ENCODE measurements around the gene RALGDS.
"Not testable (repeated sequence)": the region's sequence is repeated elsewhere in the genome, so short reads cannot be mapped to it uniquely, and the experiment has no call there.

The RALGDS gene

DNA sequence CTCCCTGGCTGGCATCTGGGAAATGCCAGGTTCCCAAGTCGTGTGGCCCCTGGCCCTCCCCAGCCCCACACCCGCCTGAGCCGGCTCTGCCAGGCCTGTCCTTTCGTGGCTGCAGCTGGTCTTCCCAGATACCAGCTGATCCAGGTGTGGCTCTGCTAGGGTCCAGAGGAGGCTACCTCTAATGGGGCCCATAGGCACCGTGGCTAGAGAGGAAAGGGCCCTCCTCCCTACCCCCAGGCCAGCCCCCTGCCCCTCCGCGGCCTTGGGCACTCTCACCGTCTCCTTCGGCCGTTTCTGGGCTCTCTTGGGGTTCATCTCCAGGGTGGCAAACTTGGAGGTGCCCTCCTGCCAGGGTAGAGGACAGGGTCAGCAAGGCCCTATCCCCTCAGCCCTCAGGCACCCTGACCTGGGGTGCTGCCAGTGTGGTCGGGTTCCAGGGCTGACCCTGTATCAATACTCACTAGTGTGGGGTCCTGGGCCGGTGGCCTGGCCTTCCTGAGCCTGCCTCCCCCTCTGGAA is 17.0 kb downstream of the RALGDS start:
- no peak for DNase-seq

DNA sequence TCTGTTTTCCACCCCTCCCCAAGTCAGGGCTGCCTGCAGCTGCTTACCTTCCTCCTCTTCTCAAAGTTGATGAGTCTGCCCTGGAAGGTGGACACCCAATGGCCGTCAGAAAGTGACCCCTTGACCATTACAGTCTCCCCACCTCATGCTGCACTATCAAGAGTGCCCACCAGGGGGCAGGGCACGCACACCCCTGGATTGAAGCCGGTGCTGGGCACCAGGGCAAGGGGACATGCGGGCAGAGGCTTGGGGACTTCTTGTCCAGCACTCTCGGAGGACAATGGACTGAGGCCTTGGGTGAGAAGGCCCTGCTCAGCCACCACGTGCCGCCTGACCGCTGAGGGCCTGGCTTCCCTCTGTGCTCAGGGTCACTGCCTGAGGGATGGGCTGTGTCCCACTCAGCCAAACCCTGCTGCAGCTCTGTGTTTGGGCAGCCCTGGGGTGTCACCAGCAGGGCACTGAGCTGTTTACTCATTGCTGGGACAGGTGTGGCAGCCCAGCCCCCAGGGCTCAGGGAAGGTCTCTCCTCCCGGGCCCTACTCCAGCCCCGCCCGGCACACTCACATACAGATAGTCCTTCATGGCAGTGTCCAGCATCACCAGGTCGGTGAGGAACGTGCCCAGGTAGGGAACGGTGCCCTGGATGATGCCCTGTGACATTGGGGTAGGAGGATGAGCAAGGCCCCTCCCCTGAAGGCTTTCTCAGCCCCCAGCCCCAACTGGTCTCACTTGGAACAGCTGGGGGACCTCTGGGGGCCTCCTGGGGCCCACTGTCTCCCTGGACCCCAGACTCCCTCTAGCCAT is 17.7 kb downstream of the RALGDS start:
- DNase-seq: peak; percentile 37

DNA sequence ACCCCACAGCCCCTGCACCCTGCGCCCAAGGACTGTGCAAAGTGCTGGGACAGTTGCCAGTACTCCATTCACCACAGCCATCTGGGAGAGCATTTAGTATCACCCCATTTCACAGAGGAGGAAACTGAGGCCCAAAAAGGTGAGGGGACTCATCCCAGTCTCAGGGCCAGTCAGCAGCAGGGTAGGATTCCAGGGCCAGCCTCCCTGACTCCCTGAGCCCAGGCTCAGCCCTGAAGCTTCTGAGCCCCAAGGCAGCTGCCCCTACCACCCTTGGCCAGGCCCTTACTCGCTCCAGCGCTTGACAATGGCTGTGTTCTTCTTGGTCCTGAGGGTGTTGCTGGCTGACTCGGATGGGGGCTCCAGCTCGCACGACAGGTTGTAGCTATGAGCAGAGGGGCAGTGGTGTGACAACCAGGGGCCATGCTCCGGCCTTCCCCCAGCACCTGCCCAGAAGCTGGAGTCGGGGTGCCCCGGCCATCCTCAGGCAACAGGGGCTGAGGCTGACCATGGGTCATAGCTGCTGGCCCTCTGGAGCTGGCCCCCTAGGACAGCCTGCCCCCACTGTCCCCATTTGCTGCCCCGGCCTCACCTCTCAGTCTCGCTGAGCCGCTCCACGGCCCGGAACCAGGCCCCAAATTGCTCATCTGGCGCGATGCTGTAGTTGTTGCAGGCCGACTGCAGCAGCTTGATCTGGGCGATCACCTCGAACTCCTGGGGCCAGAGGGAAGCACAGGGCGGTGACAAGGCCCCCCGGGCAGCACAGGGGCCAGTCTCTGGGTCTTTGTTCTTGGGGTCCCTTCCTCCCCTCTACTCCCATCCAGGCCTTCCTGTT is 18.6 kb downstream of the RALGDS start:
- DNase-seq: no peak

DNA sequence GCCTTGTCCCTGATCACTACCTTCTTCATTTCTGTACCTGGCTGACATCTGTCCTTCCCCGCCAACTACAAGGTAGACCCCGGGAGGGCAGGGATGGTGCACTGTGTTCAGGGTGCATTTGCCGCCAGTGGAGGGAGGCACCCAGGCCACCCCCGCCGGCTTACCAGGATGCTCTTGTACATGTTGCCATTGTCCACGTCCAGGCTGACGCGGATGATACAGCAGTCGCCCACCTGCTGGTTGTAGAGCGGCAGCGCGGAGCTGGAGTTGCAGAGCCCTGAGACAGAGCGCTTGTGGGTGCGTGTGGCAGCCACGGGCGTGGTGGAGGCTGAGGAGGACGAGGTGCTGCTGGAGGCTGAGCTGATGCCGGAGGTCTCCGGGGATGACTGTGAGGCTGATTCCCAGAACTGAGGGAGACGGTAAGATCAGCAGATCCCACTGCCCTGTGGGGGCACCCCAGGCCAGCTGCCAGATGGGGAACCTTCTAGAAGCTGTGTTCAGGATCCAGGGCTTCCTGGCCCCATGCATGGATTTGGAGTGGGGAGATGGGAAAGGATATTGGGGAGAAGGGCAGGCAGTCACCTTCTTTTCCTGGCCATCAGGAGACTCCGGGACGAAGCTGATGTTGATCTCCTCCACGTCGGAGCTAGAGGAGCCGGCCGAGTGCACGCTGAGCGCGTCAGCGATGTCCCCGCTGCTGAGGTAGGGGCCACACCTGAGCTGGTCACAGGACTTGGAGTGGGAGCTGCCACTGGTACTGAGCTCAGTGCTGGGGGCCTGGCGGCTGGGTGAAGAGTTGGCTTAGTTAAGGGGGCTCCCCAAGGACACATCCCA is 19.5 kb downstream of the RALGDS start:
- no peak for DNase-seq

DNA sequence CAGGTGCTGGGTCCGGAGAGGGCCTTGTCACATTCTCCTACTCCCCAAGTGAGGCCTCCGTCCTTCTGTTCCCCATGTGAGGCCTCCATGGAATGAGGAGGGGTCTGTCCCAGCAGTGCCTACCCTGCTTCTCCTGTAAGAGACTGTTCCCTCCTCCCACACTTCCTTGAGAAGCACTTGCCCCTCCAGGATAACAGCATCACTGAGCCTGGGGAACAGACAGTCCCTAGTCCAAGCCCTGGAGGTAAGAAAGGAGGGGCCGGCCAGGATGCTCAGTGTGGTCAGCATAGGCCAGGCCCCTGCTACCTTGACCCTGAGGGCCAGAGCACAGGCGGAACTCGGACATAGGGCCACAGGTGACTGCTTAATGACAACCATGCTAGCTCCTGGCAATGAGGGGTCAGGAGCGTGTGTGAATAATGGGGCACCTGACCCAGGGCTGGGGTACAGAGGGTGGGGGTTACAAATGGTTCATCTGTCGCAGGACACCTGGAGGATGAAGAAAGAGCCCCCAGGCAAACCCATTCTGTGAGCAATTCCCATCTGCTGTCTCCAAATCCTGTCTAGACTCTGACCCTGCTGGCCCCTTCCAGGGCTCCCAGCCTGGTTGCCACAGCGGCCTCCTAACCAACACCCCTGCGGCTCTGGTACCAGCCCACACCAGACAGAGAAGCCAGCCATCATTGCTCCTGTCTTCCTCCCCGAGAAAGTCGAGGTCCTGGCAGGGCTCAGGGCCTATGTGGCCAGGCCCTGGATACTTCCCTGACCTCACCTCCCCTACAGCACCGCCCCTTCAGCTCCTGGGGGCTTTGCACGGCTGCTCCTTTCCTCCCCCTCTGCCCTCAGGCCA is 20.3 kb downstream of the RALGDS start:
- DNase-seq: no peak

DNA sequence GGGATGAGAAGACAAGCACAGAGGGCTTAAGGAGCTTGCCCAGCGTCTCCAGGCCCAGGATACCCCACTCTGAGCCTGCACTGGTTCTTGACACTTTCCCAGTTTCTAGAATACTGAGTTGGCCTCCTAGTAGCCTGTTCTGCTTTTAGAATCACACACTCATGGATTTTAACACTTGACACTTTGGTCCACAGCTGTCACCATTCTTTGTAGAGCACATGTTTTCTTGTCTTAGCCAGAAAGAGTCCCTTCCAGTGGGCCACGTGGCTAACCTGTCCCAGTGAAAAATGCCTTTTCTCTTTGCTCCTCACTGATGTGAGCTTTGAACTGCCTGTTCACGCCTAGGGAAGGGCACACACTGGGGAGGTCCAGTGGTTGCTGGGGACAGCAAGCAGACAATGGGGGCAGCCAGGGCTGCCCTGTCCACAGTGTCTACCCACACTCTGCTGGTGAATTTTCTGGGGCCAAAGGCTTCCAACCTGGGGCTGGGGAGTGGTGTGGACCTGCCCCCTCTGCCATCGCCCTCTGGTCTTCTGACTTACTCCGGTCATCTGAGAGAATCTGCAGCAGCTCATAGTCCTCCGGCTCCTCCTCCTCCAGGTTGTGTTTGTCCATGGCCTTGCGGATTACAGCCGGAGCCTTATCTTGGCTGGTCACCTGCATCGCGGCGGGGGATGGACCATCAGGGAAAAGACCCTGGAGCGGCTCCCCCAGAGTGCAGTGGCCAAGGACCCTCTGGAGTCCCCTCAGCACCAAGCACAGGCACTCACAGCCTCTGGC is 21.1 kb downstream of the RALGDS start:
- no peak for DNase-seq

DNA sequence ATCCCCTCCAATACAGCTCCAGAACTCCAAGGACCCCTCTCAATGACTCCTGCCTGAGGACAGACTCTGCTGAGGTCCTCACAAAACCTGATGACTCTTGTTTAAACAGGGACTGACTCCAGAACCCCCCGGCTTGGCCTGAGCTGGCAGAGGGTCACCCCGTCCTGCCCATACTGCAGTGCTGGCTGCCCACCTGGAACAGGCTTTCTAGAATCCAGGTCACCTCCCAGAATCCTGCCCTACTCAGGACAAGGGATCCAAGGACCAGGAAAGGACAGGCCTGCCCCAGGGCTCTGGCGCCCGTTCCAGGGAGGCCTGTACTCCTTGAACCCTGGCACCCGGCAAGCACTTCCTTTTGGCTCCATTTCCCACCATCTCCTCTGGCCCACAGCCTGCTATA is 22.2 kb downstream of the RALGDS start:
- DNase-seq: no peak

DNA sequence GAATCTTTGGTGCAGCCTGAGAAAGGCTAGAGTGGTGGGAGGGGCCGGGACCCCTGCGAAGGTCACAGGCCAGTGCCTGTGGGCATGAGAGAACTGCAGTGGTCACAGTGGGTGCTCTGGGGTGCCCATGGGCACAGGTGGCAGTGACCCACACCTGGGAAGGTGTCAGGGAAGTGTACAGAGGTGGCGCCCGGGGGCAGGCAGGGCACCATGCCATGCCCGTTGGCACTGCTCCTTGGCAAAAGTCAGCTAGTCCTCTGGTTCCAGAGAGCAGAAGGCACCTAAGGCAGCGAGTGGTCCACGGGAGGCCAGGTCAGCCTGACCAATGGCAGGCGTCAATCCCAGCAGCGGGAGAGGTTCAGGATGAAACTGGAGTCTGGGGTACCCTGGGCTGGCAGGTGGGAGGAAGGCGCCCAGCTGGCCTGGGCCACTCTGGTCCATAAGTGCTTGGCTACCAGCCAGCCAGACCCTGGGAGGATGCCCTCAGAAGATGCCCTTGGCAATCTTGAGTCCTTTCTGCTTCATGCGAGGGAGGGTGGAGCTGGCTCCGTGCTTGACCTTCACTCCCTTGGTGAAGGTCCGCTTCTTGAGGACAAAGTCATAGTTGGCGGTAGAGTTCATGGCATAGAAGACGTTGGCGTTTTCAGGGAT is 22.8 kb downstream of the RALGDS start:
- DNase-seq: no peak

DNA sequence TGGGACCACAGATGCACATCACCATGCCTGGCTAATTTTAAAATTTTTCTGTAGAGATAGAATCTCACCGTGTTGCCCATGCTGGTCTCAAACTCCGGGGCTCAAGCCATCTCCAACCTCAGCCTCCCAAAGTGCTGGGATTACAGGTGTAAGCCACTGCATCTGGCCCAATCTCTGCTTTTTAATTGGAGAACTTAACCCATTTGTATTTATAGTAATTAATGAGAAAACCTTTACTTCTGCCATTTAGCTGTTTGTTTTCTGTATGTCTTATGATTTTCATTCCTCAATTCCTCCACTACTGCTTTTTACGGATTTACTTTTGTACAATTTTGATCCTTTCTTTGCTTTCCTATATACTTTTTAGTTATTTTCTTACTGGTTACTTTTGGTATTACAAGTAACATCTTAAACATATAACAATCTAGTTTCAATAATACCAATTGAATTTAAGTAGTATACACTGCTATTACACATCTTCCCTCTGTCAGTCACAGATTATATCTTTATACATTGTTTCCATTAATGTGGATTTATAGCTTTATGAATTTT is 26.1 kb downstream of the RALGDS start:
- DNase-seq: no peak

DNA sequence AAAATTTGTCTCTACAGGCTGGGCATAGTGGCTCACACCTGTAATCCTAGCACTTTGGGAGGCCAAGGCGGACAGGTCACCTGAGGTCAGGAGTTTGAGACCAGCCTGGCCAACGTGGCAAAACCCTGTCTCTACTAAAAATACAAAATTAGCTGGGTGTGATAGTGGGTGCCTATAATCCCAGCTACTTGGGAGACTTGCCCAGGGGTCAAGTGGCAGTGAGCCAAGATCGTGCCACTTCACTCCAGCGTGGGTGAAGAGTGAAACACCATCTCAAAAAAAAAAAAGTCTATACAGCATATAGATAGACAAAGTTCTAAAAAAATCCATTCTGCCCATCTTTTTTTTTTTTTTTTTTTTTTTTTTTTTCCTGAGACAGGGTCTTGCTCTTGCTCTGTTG is 26.7 kb downstream of the RALGDS start:
- not testable (repeated sequence) for DNase-seq

DNA sequence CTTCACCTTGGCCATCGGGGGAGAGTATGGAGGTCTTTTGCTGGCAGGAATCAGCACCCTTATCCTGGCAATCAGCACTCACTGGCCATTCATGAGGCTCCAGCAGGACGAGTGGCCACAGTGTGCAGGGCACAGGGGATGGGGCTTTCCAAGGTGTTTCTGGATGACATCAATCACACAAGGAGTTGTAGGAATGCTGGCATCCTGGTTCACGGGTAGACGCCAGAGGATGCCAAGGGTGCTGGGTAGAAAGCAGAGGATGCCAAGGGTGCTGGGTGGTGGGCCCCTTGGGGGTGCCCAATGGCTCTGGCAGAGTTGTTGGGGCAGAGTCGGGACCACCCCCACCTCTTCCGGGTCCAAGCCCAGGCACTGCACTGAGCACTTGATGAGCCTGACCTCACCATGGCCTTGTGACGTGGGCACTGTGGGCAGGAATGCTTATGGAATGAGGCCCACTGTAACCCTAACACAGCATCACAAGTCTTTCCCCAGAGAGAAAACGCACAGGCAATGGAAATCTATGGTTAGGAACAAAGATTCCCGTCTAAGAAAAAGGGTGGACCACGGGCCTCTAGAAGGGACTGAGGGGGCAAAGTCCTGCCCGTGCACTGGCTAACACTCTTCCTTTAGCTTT is 30.2 kb downstream of the RALGDS start:
- DNase-seq: no peak

DNA sequence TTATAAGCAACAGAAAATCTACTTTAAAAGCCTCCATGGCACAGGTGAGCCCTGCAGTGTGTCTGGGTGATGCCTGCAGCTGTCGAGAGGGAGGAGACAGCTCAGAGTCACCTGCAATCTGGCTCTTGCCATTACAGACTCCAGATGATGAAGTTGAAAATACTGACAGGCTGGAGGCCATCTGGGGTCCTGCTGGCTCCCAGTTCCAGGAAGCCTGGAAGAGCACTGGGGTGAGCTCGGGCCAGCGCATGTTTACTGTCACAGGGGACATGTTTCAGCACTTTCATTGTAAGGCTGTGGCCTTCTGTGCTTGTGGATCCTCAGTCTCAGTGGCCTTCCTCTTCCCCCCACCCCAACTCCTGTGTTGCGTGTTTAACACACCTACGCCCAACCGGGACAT is 30.9 kb downstream of the RALGDS start:
- no peak for DNase-seq

DNA sequence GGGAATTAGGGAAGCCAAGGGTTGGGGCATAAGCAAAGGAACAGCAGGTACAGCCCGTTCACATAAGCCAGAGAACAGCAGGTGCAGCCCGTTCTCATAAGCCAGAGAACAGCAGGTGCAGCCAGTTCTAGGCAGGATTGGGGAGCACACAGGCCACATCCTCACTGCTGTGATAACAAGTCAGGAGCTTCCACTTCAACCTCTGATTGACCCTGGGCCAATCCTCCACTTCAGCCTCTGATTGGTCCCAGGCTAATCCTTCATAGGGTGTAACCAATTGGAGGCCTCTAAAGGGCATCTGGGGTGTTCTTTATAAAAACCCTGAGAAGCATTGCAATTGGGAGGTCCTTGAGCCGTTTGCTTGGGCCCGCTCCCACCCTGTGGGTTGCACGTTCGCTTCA is 31.8 kb downstream of the RALGDS start:
- DNase-seq: peak; percentile 36

DNA sequence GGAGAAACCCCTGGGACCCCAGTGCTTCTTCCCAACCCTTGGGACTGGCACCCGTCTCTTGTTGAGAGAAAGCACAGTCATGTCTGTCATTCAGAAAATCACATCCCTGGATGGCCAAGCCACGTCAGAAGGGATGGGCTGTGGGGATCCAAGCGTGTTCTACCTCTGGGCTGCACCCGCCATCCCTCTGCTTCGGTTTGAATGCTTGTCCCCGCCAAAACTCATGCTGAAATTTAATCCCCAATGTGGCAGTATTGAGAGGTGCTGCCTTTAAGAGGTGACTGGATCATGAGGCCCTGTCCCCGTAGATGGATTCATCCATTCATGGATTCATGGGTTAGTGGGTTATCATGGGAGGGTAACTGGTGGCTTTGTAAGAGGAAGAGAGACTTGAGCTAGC is 32.3 kb downstream of the RALGDS start:
- DNase-seq: no peak

DNA sequence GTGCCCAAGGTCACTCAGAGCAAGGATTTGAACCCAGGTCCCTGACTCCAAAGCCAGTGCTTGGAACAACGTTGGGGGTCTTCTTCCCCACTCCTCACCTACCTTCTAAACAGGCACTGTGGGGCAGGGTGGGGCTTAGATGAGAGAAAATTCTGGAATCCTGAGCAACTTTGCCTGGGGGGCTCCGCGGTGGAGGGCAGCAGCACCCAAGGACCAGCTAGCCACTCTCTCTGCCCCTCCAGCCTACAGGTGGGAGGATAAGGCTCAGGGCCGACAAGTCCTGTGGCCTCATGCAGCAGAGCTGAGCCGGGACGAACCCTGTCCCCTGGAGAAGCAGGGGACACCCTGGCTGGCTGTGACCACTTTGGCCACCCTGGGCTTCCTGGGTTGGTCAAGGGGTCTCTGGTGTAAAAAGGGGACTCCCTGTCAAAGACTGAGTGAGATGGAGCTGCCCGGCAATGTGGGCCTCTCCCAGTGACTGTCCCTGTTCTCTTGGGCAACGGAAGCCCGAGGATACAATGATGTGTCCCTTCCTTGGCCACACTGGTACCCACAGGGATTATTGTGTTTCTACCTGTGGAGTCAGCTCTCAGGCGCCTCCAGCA is 32.8 kb downstream of the RALGDS start:
- no peak for DNase-seq

DNA sequence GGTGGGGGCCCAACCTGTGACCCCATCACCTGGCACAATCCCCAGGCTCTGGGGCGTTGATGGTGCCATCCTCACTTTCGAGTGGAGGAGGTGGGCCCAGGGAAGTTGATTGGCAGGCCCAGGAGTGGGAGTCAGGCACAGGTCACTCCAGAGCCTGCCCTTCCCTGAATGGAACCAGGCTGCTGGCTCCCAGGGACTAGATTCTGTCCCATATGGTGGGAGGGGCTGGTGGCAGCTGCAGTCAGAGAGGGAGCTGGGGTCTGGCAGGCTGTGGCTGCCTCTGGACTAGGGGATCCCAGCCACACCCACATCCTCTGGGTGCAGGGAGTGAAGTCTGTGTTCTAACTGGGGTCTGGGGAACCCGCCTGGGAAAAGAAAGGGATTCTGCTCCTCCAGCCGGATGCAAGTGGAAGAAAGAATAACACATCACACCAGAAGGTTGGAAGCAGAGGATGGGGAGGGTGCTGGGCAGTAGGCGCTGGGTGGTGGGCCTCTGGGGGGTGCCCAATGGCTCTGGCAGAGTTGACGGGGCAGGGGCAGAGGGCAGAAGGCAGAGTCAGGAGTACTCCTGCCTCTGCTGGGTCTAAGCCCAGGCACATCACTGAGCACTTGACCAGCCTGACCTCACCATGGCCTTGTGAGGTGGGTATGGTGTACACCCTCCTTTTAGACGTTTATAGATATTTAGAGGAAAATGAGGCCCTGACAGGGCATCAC is 33.5 kb downstream of the RALGDS start:
- no peak for DNase-seq

DNA sequence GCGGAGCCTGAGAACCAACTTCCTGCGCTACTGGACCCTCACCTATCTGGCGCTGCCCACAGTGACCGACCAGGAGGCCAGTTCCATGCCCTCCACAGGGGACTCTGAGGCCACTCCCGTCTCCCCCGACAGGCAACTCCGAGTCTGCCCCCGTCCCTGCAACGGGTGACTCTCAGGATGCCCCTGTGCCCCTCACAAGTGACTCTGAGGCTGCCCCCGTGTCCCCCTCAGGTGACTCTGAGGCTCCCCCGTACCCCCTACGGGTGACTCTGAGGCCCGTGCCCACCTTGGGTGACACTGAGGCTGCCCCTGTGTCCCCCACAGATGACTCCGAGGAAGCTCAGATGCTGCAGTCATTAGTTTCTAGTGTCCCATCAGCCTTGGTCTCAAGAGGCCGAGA is 34.1 kb downstream of the RALGDS start:
- DNase-seq: no peak

DNA sequence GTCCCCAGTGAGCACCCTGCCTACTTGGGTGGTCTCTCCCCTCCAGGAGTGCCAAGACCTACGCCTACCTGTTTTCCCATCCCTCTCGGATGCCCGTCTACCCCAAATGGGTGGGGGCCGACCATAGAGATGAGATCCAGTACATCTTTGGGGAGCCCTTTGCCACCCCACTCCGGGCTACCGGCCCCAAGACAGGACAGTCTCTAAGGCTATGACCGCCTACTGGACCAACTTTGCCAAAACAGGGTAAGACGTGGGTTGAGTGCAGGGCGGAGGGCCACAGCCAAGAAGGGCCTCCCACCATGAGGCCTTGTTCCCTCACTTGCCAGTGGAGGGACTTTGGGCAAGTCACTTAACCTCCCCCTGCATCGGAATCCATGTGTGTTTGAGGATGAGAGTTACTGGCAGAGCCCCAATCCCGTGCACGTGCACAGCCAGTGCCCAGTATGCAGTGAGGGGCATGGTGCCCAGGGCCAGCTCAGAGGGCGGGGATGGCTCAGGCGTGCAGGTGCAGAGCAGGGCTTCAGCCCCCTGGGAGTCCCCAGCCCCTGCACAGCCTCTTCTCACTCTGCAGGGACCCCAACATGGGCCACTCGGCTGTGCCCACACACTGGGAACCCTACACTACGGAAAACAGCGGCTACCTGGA is 34.7 kb downstream of the RALGDS start:
- DNase-seq: not testable (repeated sequence)
